CD14-positive monocyte (primary cell): ENCODE measurements around the gene STK31. TPM values are rescaled to one million over a fixed set of nuclear protein-coding genes. Genes with fewer than 3 reads are reported as not detected.

ENCODE experiments used
- DNase-seq, 3 donors: peaks; one replicate each; pipeline ENCODE4 v3.0.0-alpha.2; 2011 to 2022
- H2AFZ ChIP-seq: 2 replicates; pipeline ENCODE4 v1.6.0; 2012; ENCODE audit warnings: mild to moderate bottlenecking, low read depth, low read length, inconsistent platforms; ENCODE audit not compliant: insufficient read depth, poor library complexity, severe bottlenecking
- H3K27ac ChIP-seq, 2 donors: 1 replicate in 1 of 2; 2 replicates in 1 of 2; pipeline ENCODE4 v1.5.1; 2012 to 2013; ENCODE audit warnings: low read length in 2 of 2, control low read depth in 1 of 2, inconsistent platforms in 1 of 2, low read depth in 1 of 2, mild to moderate bottlenecking in 1 of 2
- H3K27me3 ChIP-seq, 2 donors: one replicate each; pipeline versions ENCODE4 v1.6.0 to v1.6.1; 2011 to 2013; ENCODE audit warnings: low read length in 2 of 2; ENCODE audit not compliant: control insufficient read depth in 2 of 2, insufficient read depth in 2 of 2
- H3K36me3 ChIP-seq, 2 donors: replicated peaks in 1 of 2; 1 replicate in 1 of 2; 2 replicates in 1 of 2; pipeline versions ENCODE4 v1.5.1 to v1.6.1; 2012 to 2013; ENCODE audit warnings: low read length in 2 of 2, control low read depth in 1 of 2, inconsistent platforms in 1 of 2, mild to moderate bottlenecking in 1 of 2; ENCODE audit not compliant: insufficient read depth in 2 of 2, control insufficient read depth in 1 of 2
- H3K4me1 ChIP-seq, 2 donors: 1 replicate in 1 of 2; 2 replicates in 1 of 2; pipeline versions ENCODE4 v1.5.1 to v1.6.1; 2012 to 2013; ENCODE audit warnings: low read length in 2 of 2, control low read depth in 1 of 2, inconsistent platforms in 1 of 2, mild to moderate bottlenecking in 1 of 2, moderate library complexity in 1 of 2; ENCODE audit not compliant: insufficient read depth in 2 of 2, control insufficient read depth in 1 of 2
- H3K4me2 ChIP-seq: replicated peaks from 2 replicates; pipeline ENCODE3; 2012; ENCODE audit warnings: low read length, moderate library complexity, mild to moderate bottlenecking; ENCODE audit not compliant: poor library complexity, severe bottlenecking; ENCODE audit errors: extremely low read depth
- H3K4me3 ChIP-seq, 3 experiments: fragments of 200-600 bp in 1 of 3; sonication (generic) in 1 of 3; replicated peaks in 1 of 3; 1 replicate in 2 of 3; 2 replicates in 1 of 3; pipeline ENCODE4 v1.5.1; 2011 to 2013; ENCODE audit warnings: low read length in 3 of 3, mild to moderate bottlenecking in 3 of 3, control low read depth in 2 of 3, low read depth in 2 of 3, inconsistent platforms in 1 of 3, moderate library complexity in 1 of 3
- H3K79me2 ChIP-seq: 2 replicates; pipeline ENCODE4 v1.6.0; 2012; ENCODE audit warnings: mild to moderate bottlenecking, control low read depth, inconsistent platforms, low read length, moderate library complexity; ENCODE audit not compliant: insufficient read depth
- H3K9ac ChIP-seq: 2 replicates; pipeline ENCODE4 v1.6.0; 2017; ENCODE audit warnings: low read length, mild to moderate bottlenecking; ENCODE audit not compliant: insufficient read depth, poor library complexity, severe bottlenecking
- H3K9me3 ChIP-seq, 2 donors: replicated peaks in 1 of 2; 1 replicate in 1 of 2; 2 replicates in 1 of 2; pipeline versions ENCODE4 v1.5.1 to v1.6.1; 2012 to 2013; ENCODE audit warnings: low read length in 2 of 2, control low read depth in 1 of 2; ENCODE audit not compliant: control insufficient read depth in 1 of 2, insufficient read depth in 1 of 2
- H4K20me1 ChIP-seq: 2 replicates; pipeline ENCODE4 v1.6.0; 2012; ENCODE audit warnings: mild to moderate bottlenecking, low read length, control low read depth, moderate library complexity; ENCODE audit not compliant: insufficient read depth
- H3K27ac Mint-ChIP-seq, 7 donors: one replicate each; pipeline ENCODE4 v1.8.0; 2020; ENCODE audit warnings: mild to moderate bottlenecking in 7 of 7, mixed read lengths in 7 of 7, moderate library complexity in 6 of 7, inconsistent platforms in 2 of 7
- H3K27me3 Mint-ChIP-seq, 3 donors: one replicate each; pipeline ENCODE4 v1.8.0; 2021 to 2022; ENCODE audit warnings: low read depth in 3 of 3, mild to moderate bottlenecking in 3 of 3, mixed read lengths in 3 of 3, moderate library complexity in 3 of 3, inconsistent platforms in 1 of 3
- H3K36me3 Mint-ChIP-seq, 2 donors: one replicate each; pipeline ENCODE4 v1.8.0; 2020; ENCODE audit warnings: mixed read lengths in 2 of 2, inconsistent platforms in 1 of 2, mild to moderate bottlenecking in 1 of 2
- H3K4me1 Mint-ChIP-seq: one replicate; pipeline ENCODE4 v1.8.0; 2020; ENCODE audit warnings: mild to moderate bottlenecking, mixed read lengths
- H3K4me3 Mint-ChIP-seq, 2 donors: one replicate each; pipeline ENCODE4 v1.8.0; 2020; ENCODE audit warnings: mild to moderate bottlenecking in 2 of 2, mixed read lengths in 2 of 2, moderate library complexity in 1 of 2
- H3K9me3 Mint-ChIP-seq, 7 donors: one replicate each; pipeline ENCODE4 v1.8.0; 2020 to 2022; ENCODE audit warnings: mixed read lengths in 7 of 7, mild to moderate bottlenecking in 6 of 7, moderate library complexity in 6 of 7, inconsistent platforms in 2 of 7
- WGBS: methylation state at CpG from one replicate; pipeline ENCODE4 v1.1.5; 2013; ENCODE audit warnings: missing lambda C conversion rate; ENCODE audit not compliant: insufficient coverage; 5-methylcytosine and 5-hydroxymethylcytosine counted together
- intact Hi-C, 2 donors: fragments of 100-400 bp; cut with micrococcal nuclease; formaldehyde crosslinking; loops; one replicate each; pipeline versions ENCODE4 v1.15.0 to v1.15.1; 2023
- polyA plus RNA-seq, 3 donors: library from polyadenylated mRNA; depleted of rRNA in 1 of 3; unstranded in 2 of 3; stranded (reverse) in 1 of 3; fragments of 300-500 nt in 2 of 3; fragments of >200 nt in 1 of 3; fragmentation: Illumina TruSeq in 2 of 3; gene quantifications; 1 replicate in 2 of 3; 2 replicates in 1 of 3; pipeline ENCODE4 v1.2.3, GENCODE V29; 2012 to 2021
- TF ChIP-seq, protein P1 (sequence below): fragments of 200-600 bp; IDR thresholded peaks from one replicate; pipeline ENCODE4 v1.8.0; 2022; ENCODE audit warnings: antibody characterized with exemption, mild to moderate bottlenecking

The STK31 gene
- polyA plus RNA-seq, 3 donors = 0.11 TPM; not detected in 2

DNA sequence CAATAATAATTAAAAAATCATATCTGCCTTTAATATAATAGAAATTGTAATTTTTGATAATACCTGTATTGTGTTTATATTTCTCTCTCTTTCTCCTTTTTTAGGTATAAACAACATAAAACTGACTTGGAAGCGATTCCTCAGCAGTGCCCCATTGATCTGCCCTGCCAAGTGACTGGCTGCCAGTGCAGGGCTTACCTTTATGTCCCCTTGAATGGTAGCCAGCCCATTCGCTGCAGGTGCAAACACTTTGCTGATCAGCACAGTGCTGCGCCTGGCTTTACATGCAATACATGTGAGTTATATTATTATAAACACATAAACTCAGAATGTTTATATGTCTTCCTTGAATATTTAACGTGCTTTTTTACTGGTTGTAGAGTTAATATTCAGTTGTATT is 20.9 kb upstream of the STK31 start:
- Mint-ChIP-seq H3K9me3 (peaks cover 0 to 8% (median 0%) of the 10 kb centered on the region in 7 donors), H3K36me3 (peaks cover 27 to 40% of the 10 kb centered on the region in 2 donors), H3K27ac (no peak overlapping the region), H3K4me3 (no peak overlapping the region), H3K4me1 (peaks cover 2% of the 10 kb centered on the region), H3K27me3 (peaks cover 0 to 2% (median 0%) of the 10 kb centered on the region in 3 donors)
- DNase-seq = no peak
- Histone ChIP-seq H3K27me3 (no peaks in the 10 kb centered on the region), H3K36me3 (peaks cover 6 to 21% of the 10 kb centered on the region in 2 donors), H2AFZ (no peak overlapping the region), H3K79me2 (no peaks in the 10 kb centered on the region), H3K9me3 (no peaks in the 10 kb centered on the region), H3K9ac (no peak overlapping the region), H3K27ac (no peak overlapping the region), H4K20me1 (no peaks in the 10 kb centered on the region), H3K4me3 (no peak overlapping the region), H3K4me1 (no peaks in the 10 kb centered on the region), H3K4me2 (no peak overlapping the region)
- 100% methylated on average over 1 of the region's 4 CpGs for WGBS
- TF ChIP-seq, protein P1, sequence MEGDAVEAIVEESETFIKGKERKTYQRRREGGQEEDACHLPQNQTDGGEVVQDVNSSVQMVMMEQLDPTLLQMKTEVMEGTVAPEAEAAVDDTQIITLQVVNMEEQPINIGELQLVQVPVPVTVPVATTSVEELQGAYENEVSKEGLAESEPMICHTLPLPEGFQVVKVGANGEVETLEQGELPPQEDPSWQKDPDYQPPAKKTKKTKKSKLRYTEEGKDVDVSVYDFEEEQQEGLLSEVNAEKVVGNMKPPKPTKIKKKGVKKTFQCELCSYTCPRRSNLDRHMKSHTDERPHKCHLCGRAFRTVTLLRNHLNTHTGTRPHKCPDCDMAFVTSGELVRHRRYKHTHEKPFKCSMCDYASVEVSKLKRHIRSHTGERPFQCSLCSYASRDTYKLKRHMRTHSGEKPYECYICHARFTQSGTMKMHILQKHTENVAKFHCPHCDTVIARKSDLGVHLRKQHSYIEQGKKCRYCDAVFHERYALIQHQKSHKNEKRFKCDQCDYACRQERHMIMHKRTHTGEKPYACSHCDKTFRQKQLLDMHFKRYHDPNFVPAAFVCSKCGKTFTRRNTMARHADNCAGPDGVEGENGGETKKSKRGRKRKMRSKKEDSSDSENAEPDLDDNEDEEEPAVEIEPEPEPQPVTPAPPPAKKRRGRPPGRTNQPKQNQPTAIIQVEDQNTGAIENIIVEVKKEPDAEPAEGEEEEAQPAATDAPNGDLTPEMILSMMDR = no peak
- intact Hi-C loops = loop anchor here in 1 of 2 donors (10.0 kb wide), 1 partner anchor 84 kb away; no protein-coding TSS in a partner anchor

GRCh38 chr7:23691320-23691719 is 18.7 kb upstream of the STK31 start:
- H3K4me2 ChIP-seq = no peak overlapping the region
- H3K79me2 ChIP-seq = no peaks in the 10 kb centered on the region
- H3K9ac ChIP-seq = no peak overlapping the region
- H4K20me1 ChIP-seq = no peaks in the 10 kb centered on the region
- Mint-ChIP-seq H3K36me3 (peaks cover 30 to 49% of the 10 kb centered on the region in 2 donors), H3K4me1 (no peaks in the 10 kb centered on the region), H3K9me3 (peaks cover 0 to 8% (median 2%) of the 10 kb centered on the region in 7 donors), H3K4me3 (no peak overlapping the region), H3K27ac (peak overlapping the region in 1 of 7 donors; percentile 49), H3K27me3 (peaks cover 0 to 2% (median 0%) of the 10 kb centered on the region in 3 donors)
- no peak overlapping the region for H3K27ac ChIP-seq
- DNase-seq = no peak
- H3K4me1 ChIP-seq = no peaks in the 10 kb centered on the region
- intact Hi-C loops = loop anchor here in 1 of 2 donors (10.0 kb wide), 1 partner anchor 973 kb away; no protein-coding TSS in a partner anchor
- H3K9me3 ChIP-seq = no peaks in the 10 kb centered on the region
- H3K27me3 ChIP-seq = no peaks in the 10 kb centered on the region
- H2AFZ ChIP-seq = no peak overlapping the region
- no CpG with 5 or more reads among the region's 4 CpGs for WGBS
- H3K4me3 ChIP-seq = no peak overlapping the region
- peaks cover 6 to 21% of the 10 kb centered on the region in 2 donors for H3K36me3 ChIP-seq
- TF ChIP-seq, protein P1 = no peak
